GM19023 (cell line): ENCODE results near the gene AP3S1.
"Not testable (repeated sequence)": the region's sequence is repeated elsewhere in the genome, so short reads cannot be mapped to it uniquely, and the experiment has no call there.

ENCODE experiments used
- ATAC-seq: cut with Tn5 transposase; IDR thresholded peaks from one replicate; pipeline ENCODE4 v1.9.1; 2021; ENCODE audit warnings: mild to moderate bottlenecking, moderate library complexity; ENCODE audit not compliant: unreplicated experiment

Gene AP3S1

DNA sequence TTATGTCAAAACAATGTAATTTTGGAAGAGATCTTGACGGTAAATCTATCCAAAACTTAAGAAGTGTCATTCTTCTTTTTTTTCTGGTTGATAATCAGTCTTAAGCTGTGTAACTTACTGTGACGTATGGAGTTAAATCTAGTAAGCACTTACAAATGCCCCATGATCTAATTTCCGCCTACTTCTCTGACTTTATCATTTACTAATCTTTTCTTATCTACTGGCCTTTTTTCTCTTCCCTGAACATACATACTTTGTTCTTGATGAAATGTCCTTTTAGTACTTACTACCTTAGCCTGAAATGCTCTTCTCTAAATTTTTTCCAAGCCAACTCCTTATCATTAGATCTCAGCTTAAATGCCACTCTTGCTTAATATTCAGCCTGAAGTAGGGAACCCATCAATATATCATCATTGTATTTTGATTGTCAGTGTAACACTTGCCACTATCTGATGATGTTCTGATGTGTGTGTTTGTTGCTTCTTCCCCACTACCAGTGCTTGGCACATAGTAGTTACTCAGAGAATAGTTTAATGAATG lies 27.6 kb downstream of the AP3S1 start:
- no peak for ATAC-seq

DNA sequence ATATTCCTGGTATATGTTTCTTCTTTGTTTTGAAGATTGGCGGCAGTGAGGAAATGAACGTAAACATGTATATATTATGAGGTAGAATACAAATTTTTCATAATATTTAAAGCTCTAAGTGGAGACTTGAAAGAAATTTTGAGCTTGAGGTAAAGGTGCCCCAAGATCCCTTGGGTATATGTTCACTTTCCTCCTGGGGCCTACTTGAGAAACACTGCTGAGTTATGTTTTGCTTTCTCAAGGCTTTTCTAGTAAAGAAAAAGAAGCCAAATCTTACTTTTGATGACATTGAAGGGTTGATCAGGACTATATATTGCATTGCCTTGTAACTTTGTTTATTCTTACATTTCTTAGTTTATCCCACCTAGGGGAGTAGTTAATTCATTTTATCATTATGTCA lies 30.7 kb downstream of the AP3S1 start:
- ATAC-seq, result no peak

DNA sequence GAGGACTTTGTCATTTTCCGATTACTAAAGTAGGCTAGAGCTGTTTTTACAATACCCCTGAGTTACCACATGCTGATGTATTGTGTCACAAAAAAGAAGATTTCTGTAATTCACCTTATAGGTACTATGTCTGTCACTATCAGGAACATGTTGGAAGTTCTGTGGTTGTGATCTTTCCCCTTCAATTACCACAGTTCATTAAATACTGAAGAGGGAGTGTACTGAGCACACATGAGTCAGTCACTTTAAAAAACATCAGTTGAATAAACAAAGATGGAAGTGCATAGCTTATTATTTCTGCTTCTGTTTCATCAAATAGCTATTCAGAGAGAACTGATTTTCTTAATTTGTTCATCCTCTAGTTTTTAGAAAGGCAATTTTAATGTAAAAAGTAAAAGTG lies 31.7 kb downstream of the AP3S1 start:
- ATAC-seq, result no peak

DNA sequence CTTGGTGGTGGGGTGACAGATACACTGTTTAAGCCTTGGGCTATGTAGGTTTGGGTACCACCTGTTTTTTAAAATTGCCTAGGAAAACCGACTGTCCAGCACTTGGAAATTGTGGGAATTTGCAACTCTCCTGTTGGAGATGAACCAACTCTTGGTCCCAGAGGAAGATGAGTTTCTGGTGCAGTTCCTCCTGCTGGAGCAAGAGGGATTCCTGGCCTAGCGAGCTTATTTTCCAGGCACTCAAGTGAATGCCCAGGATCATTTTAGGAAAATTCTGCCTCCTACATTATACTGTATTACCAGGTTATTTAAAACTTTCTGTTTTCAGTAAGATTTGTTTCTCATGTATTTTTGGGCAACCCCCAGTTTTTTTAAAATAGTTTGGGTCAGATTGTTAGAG lies 33.7 kb downstream of the AP3S1 start:
- ATAC-seq, result no peak

DNA sequence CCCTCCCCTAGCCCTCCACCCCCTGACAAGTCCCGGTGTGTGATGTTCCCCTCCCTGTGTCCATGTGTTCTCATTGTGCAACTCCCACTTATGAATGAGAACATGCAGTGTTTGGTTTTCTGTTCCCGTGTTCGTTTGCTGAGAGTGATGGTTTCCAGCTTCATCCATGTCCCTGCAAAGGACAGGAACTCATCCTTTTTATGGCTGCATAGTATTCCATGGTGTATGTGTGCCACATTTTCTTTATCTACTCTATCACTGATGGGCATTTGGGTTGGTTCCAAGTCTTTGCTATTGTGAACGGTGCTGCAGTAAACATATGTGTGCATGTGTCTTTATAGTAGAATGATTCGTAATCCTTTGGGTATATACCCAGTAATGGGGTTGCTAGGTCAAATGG lies 35.6 kb downstream of the AP3S1 start:
- ATAC-seq, result not testable (repeated sequence)

DNA sequence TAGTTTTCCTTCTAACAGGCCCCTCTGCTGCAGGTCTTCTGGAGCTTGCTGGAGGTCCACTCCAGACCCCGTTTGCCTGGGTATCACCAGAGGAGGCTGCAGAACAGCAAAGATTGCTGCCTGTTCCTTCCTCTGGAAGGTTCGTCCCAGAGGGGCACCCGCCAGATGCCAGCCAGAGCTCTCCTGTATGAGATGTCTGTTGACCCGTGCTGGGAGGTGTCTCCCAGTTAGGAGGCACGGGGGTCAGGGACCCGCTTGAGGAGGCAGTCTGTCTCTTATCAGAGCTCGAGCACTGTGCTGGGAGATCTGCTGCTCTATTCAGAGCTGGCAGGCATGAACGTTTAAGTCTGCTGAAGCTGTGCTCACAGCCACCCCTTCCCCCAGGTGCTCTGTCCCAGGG lies 40.7 kb downstream of the AP3S1 start:
- ATAC-seq, result not testable (repeated sequence)

DNA sequence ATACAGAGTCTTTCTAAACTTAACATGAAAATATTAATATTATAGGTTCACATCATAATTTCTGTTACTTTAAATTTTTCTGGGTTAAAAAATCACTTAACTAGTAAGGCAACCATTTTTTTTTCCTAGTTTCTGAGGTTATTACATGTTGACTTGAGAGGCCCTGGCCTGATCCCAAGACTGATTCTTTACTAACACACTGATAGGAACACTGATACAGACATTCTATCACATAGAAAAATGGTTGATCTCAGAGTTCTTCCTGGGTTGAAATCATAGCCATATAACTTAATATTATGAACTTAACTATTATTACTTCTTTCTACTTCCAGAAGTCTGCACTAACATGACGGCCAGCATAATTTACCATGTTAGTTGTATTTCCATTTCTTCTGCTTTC lies 43.0 kb downstream of the AP3S1 start:
- ATAC-seq, result no peak

DNA sequence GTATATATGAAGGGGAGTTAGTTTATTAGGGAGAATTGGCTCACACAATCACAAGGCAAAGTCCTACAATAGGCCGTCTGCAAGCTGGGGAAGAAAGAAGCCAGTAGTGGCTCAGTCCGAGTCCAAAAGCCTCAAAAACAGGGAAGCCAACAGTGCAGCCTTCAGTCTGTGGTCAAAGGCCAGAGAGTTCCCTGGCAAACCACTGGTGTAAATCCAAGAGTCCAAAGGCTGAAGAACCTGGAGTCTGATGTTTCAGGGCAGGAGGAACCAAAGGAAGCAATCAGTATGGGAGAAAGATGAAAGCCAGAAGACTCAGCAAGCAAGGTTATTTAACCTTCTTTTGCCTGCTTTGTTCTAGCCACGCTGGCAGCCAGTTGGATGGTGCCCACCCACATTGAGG lies 43.5 kb downstream of the AP3S1 start:
- ATAC-seq, result not testable (repeated sequence)

DNA sequence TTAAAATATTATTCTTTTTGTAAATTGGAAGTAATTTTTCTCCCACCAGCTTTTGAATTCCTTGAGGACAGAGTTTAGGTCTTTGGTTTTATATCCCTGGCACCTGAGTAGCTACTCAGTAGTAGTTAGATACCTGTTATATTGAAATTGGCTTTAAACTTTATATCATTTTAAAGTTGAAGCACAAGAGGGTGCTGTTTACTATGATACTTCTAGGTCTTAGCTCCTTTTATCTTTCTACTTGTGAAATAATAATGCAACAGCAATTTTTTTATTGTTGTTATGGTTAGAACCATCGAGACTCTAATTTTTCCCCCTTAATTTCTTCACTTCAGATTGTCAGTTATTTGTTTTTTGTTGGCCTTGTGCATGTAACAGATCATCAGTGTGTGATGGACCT lies 46.3 kb downstream of the AP3S1 start:
- no peak for ATAC-seq

DNA sequence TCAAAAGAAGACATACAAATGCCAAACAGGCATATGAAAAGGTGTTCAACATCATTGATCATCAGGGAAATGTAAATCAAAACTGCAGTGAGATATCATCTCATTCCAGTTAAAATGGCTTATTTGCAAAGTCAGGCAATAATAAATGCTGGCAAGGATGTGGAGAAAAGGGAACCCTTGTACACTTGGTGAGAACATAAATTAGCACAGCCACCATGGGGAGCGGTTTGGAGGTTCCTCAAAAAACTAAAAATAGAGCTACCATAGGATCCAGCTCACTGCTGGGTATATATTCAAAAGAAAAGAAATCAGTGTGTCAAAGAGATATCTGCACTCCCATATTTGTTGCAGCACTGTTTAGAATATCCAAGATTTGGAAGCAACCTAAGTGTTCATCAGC lies 50.3 kb downstream of the AP3S1 start:
- ATAC-seq, result no peak

DNA sequence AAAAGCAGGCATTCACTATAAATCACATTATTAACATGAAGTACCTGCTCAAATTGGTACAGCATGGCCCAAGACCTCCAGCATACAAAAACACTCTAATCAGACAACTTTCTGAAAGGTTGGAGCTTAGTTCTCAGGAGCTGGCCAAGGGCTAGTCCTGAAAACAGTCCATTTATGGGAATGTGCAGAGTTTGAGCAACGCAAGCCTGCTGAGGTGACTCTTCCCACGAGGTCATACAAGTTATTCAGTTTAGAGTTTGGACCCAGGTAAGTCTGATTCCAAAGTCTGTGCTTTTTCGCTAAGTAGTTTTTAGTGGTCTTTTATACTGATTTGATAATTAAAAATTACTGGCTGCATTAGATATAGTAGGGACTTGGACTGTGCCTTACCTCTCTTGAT lies 52.6 kb downstream of the AP3S1 start:
- no peak for ATAC-seq

DNA sequence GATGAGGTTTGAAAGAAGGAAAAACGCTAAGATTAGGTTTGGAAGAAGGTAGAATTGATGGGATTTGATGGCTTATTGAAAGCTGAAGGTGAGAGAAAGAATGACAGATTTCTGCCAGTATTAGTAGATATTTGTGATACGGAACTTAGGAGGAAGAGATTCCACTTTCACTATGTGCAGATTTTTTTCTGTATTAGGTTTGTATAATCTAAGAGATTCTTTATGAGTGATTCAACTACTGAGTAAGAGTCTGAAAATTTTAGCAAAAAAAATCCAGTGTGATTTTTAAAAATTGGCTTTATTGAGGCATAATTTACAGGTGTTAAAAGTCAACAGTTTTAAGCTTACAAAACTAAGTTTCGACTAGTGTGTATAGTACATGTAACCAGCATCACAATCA lies 54.1 kb downstream of the AP3S1 start:
- ATAC-seq, result no peak

DNA sequence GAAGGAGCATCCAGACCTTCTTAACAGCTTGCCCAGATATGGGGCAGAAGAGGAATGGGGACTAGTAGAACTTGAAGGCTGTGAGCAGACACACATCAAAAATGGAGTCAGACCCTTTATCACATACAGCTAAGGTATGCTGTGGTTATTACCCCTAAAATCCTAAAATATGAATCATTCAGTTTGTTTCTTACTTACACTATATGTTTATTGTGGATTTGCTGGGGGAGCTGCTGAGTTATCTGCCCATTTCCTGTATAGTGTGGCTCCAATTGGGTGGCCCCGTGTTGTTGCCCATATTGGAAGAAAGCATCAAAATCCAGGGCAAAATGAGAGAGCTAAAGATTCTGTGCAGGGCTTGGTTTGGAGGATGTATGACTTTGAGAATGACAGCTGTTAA lies 56.9 kb downstream of the AP3S1 start:
- ATAC-seq, result no peak

DNA sequence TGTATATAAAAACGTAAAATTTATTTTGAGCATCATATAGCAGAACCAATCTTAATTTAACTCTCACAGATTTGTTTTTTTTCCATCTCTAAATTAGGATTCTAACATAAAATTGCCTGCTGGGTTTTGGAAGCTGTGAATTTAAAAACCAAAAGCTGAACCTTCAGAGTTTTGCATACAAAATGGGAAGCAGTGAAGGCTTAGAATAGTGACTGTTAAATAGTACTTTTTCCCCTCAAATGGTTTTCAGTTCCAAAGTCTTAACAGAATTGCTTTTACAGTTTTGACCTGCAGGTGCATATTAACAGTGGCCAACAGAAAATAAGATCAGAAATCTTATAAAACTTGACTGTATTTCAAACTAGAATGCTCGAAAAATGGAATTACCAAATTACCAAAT lies 65.4 kb downstream of the AP3S1 start:
- ATAC-seq, result no peak

DNA sequence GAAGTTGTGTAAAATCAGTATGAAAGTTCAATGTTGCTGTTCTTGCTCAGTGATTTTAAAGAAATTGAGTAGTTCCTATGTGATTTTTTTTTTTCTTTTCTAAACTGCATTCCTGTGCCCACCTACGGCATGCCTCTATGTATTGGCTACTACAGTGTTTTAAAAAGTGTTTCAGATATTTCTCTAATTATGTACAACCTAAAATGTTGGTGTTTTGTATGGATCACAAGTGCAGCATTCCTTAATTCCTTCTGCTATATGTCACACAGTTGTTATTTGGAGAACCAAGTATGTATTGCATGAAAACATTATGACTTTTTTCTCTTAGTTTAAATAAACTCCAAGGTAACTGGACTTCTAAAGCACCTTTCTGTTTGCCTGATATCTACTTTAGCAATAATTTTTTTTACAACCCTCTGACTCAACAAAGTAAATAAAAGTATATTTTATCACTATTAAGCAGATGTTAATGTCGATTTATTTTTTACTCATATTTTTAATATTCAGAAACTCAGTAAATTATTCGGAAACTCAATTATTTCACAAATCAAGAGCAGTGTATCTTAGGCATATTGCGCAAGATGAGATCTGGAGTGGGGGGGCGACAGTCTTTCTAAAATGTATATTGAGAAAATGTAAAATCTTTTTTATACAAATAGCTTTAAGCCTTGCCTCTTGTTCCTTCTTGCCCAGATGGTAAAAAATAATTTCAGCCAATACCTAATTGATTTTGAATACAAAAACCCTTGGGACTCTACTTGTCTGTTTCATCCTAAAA lies 72.1 kb downstream of the AP3S1 start:
- ATAC-seq, result not testable (repeated sequence)

DNA sequence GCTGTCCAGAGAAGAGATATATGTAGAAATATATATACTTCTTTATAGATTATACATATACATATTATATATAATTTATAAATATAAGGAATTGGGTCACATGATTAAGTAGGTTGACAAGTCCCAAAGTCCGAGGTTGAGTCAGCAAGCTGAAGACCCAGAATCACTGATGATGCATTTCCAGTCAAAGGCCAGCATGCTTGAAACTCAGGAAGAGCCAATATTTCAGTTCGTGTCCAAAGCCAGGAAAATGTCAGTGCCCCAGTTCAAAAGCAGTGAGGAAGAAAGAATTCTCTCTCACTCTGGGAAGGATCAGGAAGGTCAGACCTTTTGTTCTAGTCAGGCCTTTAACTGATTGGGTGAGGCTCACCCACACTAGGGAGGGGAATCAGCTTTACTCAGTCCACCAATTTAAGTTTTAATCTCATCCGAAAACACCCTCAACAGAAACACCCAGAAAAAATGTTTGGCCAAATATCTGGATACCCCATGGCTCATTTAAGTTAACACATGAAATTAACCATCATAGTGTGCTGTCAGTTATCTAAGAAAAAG lies 78.5 kb downstream of the AP3S1 start:
- ATAC-seq, result no peak

DNA sequence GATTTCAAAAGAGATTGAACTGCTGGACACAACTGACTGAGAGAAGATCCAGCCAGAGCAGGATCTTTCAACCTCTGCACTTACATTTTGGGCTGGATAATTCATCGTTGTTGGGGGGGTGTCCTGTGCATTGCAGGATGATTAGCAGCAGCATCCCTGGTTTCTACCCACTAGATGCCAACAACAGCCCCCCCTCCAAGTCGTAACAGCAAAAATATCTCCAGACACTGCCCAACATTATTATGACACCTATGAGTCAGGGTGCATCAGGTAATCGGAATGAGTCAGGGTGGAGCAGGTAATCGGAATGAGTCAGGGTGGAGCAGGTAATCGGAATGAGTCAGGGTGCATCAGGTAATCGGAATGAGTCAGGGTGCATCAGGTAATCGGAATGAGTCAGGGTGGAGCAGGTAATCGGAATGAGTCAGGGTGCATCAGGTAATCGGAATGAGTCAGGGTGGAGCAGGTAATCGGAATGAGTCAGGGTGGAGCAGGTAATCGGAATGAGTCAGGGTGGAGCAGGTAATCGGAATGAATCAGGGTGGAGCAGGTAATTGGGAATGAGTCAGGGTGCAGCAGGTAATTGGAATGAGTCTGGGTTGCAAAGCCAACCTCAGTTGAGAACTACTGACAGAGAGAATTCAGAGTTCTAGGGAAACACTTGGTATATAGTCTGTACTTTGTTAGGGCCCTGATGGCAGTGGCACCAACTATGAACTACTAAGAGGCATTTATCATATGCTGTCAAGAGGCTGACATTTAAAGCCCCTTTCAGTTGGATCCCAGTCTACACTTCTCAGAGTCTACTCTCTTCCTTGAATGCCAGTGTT lies 87.1 kb downstream of the AP3S1 start:
- not testable (repeated sequence) for ATAC-seq

DNA sequence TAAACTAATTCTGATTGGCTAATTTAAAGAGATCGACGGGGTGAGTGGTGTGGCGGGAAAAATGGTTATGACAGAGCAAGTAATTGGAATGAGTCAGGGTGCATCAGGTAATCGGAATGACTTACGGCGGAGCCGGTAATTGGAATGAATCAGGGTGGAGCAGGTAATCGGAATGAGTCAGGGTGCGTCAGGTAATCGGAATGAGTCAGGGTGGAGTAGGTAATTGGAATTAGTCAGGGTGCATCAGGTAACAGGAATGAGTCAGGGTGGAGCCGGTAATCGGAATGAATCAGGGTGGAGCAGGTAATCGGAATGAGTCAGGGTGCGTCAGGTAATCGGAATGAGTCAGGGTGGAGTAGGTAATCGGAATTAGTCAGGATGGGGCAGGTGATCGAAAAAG lies 88.4 kb downstream of the AP3S1 start:
- ATAC-seq, result not testable (repeated sequence)

DNA sequence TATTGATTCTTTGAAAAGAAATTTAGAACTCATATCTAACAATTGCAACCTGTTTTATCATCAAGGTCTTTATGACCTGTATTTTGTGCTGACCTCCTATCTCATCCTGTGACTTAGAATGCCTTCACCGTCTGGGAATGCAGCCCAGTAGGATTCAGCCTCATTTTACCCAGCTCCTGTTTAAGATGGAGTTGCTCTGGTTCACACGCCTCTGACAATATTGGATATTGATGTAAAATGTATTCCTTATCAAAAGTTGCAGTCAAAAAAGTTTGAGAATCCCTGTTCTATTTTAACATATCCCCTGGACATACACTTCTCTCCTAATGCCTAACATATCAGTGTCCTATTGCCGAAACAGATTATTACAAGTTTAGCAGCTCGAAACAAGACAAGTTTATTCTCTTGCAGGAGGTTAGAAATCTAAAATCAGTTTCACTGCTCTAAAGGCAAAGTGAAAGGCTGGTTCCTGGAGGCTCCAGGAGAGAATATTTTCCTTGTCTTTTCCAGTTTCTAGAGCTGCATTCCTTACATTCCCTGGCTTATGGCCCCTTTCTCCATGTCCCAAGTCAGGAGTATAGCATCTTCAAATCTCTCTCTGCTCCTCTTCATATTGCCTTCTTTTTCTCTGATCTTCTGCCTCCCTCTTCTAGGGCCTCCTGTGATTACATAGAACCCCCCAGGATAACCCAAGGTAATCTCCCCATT lies 89.0 kb downstream of the AP3S1 start:
- no peak for ATAC-seq

DNA sequence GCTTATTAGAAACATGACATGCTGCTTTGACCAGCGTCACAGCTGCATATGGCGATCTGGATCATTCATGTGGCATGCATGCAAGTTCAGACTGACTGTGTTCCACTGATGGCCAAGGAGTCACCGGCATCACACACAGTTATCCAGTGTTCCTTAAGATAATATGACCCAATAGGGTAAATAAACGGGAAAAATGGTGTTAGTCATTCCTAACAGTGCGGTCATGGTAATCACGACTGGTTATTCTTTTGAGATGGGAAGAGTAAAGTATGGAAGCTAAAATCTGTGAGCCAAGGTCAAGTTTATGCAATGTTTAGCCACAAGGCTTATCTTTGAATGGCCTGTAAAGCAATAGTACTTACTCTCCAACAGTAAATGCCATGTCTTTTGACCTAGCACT lies 91.3 kb downstream of the AP3S1 start:
- ATAC-seq, result no peak

DNA sequence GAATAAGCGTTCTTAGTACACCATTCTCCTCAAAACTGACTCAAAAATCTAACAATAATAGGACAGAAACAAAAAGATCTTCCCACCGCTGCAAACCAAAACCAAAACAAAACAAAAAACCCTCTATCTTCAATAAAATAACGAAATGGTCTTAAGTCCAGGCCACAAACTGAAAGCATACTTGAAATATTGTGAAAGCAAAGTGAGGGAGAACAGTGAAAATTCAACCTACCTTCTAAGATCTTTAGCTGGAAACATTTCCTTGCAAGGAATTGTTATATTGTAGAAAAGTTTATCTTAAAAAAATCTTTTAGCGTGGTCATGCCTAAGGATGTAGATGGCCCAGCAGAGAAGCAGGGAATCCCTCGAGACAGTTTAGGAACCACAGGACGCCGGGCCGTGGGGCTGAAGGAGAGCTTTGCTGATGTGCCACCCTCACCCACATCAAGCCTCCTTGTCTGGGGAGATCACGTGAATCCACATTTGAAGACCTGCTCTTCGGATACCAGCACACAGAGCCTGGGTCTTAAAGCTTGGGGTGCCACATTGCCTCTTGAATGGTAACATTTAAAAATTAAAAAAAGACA lies 92.7 kb downstream of the AP3S1 start:
- ATAC-seq, result no peak
